HG02798 (cell line): ENCODE data around the gene ZNF562.
"Not testable (repeated sequence)": the region's sequence is repeated elsewhere in the genome, so short reads cannot be mapped to it uniquely, and the experiment has no call there.

Source experiments
- ATAC-seq: cut with Tn5 transposase; IDR thresholded peaks from one replicate; pipeline ENCODE4 v1.9.1; 2021; ENCODE audit warnings: mild to moderate bottlenecking; ENCODE audit not compliant: unreplicated experiment, poor library complexity

ZNF562 gene

GRCh38 chr19:9674663-9675357 lies at the start of gene ZNF562:
ZNF562 (minus strand) TSS chr19:9675100; CDS start chr19:9660744, 14,356 bp downstream.
- ATAC-seq = peak; percentile 89

DNA sequence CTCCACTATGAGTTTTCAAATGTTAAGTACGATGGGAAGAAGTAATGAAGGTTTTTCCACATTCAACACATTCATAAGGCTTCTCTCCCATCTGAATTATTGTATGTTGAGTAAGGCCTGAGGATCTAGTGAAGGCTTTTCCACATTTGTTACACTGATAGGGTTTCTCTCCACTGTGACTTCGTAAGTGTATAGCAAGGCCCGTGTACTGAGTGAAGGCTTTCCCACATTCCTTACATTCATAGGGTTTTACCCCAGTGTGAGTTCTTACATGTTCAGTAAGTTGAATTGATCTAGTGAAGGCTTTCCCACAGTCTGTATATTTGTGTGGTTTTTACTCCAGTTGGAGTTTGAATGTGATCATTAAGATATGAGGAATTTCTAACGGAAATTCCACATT lies 49.3 kb upstream of the ZNF562 start:
- no peak for ATAC-seq

DNA sequence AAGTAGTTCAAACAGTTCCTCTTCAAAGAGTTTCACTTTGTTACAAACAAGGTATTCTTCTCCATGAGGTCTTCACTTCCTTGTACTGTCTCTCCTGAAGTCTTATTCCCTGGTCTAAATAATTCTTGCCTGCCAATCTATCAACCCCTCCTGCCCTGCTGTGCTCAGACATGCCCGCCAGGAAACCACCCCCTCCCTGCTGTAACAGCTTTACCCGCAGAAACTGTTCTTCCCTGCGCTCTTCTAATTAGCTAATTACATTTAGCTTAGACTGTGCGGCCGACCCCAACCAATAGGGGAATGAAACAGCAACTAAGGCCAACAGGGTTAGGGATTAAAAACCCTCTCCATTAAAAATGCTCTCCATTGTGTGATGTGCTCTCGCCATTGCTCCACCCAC lies 47.0 kb upstream of the ZNF562 start:
- no peak for ATAC-seq

GRCh38 chr19:9720541-9720940 lies 45.6 kb upstream of the ZNF562 start:
- no peak for ATAC-seq

GRCh38 chr19:9711815-9712214 lies 36.9 kb upstream of the ZNF562 start:
- no peak for ATAC-seq

DNA sequence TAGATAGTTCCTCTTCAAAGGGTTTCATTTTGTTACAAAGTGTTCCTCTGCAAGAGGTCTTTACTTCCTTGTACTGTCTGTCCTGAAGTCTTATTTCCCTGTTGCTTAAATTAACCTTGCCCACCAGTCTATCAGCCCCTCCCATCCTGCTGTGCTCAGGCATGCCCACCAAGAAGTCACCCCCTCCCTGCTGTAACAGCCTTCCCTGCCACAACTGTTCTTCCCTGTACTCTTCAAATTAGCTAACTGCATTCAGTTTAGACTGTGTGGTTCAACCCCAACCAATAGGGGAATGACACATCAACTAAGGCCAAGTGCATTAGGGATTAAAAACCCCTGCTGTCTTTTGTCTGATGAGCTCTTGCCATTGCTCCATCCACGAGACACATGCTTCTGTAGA lies 34.4 kb upstream of the ZNF562 start:
- no peak for ATAC-seq

DNA sequence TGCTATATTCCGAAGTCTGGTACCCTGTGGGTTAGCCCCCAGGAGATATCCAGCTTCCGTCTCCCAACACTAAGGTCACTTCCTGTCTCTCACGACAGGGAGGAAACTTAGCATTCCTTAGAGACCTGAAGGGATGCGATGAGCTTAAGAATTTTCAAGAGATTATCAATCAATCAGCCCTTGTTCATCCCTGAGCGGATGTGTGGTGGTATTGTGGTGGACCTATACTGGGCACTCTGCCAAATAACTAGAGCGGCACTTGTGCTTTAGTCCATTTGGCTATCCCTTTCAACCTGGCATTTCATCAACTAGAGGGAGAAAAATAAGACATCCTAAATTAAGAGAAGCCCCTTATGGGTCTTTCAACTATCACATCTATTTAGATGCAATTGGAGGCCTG lies 30.9 kb upstream of the ZNF562 start:
- no peak for ATAC-seq

- ATAC-seq = no peak
These were observed 27.3 kb upstream of the ZNF562 start for GRCh38 chr19:9702186-9702585.

DNA sequence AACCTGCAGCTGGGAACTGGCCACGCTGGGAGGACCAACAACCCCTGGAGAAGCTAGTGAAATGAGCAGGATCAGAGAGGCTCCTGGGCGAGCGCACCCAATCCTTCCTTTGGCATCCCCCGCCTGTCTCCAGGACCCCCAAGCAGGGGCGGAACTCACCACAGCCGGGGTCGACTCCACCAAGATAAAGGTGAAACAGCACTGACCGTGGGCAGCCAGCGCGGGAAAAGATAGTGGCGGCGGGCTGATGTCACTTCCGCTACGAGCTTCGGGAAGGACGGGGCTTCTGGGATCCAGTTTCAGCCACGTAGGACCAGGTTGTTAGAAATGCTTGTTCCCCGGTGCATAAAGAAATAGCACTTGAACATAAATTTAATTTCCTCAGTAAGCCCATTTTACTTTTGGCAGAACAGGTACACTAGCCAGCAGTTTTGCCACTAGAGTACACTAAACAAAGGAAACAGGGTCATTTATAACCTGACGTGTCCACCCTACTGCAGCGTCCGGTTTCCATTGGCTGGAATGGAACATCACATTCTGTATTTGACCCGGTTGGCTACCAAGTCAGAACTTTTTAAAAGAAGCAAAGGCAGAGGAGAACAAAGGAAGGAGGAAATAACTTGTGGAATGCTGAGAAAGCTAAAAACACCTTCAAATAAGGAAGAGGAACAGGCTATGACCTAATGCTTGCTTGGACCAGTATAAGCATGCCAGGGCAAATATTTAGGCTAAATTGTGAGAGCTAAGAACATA lies 25.5 kb upstream of the ZNF562 start:
- ATAC-seq = no peak

- not testable (repeated sequence) for ATAC-seq
These were observed 15.4 kb upstream of the ZNF562 start for GRCh38 chr19:9690301-9690700.

GRCh38 chr19:9679996-9680395 lies 5.1 kb upstream of the ZNF562 start:
- ATAC-seq = not testable (repeated sequence)

DNA sequence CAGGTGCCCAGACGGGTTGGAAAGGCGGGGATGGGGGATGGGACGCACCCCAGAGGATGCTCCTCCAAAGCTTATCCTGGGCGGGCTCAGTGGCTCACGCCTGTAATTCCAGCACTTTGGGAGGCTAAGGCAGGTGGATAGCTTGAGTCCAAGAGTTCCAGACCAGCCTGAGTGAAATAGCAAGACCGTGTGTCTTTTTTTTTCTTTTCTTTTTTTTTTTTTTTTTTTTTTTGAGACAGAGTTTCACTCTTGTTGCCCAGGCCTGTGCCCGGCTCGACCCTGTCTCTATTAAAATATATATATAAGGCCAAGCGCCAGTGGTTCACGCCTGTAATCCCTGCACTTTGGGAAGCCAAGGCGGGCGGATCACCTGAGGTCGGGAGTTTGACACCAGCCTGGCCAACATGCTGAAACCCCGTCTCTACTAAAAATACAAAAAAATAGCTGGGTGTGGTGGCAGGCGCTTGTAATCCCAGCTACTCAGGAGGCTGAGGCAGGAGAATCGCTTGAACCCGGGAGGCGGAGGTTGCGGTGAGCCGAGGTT lies 530 bp upstream of the ZNF562 start:
- not testable (repeated sequence) for ATAC-seq

GRCh38 chr19:9673912-9674662 lies 813 bp downstream of the ZNF562 start:
- ATAC-seq = no peak

GRCh38 chr19:9672893-9673292 lies 2.0 kb downstream of the ZNF562 start:
- no peak for ATAC-seq

DNA sequence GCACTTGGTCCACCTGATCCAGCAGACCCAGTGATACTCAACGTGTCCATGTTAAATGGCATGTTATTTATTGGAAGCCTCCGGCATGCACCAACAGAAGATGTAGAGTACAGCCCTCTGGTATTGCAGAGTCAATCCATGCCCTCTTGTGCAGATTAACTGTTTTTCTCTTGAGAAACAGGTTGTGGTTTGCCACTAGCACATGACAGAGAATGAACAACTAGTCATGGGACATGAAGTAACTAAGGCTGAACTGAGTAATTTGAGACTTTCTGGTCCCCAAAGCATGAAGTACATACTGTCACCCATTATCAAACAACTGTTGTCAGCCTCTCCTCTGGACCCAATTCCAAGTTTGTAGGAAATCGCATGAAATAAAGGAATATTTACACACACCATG lies 3.2 kb downstream of the ZNF562 start:
- no peak for ATAC-seq

DNA sequence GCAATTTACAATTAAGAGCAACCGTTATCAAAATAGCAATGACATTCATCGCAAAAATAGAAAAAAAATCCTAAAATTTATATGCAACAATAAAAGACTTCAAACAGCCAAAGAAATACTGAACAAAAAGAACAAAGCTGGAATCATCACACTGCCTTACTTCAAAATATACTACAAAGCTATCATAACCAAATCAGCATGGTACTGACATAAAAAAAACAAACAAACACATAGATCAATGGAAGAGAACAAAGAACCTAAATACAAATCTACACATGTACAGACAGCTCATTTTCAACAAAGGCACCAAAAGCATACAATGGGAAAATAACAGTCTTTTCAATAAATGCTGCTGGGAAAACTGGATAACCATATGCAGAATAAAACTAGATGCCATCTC lies 6.4 kb downstream of the ZNF562 start:
- ATAC-seq = no peak

- no peak for ATAC-seq
These were observed 7.0 kb downstream of the ZNF562 start for GRCh38 chr19:9667898-9668297.

DNA sequence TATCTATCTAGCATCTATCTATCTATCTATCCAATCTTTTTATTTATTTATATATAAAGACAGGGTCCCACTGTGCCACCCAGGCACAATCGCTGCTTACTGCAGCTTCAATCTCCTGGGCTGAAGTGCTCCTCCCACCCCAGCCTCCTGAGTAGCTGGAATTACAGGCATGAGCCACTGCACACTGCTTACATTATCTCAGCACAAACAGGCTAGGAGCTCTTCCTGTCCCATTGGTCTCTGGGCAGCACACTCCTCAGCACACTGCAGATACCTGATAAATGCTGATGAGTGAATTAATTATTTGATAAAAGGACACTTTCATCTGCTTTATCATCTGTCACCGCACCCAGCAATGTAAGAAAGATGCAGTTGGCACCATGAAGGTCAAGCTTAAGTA lies 16.1 kb downstream of the ZNF562 start:
- no peak for ATAC-seq

DNA sequence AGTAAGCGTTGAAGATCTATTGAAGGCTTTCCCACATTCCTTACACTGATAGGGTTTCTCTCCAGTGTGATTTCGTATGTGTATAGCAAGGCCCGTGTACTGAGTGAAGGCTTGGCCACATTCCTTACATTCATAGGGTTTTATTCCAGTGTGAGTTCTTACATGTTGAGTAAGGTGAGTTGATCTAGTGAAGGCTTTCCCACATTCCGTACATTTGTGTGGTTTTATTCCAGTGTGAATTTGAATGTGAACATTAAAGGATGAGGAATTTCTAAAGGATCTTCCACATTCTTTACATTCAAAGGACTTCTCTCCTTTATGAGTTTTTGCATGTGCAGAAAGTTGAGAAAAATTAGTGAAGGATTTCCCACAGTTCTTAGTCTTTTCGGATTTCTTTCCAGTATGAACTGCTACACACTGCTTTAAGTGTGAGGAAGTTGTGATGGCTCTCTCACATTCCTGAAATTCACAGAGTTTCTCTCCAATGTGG lies 21.8 kb downstream of the ZNF562 start:
- not testable (repeated sequence) for ATAC-seq

- ATAC-seq = not testable (repeated sequence)
These were observed 23.4 kb downstream of the ZNF562 start for GRCh38 chr19:9651464-9651863.

GRCh38 chr19:9650345-9650744 lies 24.6 kb downstream of the ZNF562 start:
- ATAC-seq = no peak
